HG03135 (cell line): Measurements from ENCODE around the gene PTPRK.

ENCODE experiments used
- ATAC-seq: cut with Tn5 transposase; IDR thresholded peaks from one replicate; pipeline ENCODE4 v1.9.1; 2021; ENCODE audit warnings: mild to moderate bottlenecking, moderate library complexity; ENCODE audit not compliant: unreplicated experiment

The PTPRK gene

DNA sequence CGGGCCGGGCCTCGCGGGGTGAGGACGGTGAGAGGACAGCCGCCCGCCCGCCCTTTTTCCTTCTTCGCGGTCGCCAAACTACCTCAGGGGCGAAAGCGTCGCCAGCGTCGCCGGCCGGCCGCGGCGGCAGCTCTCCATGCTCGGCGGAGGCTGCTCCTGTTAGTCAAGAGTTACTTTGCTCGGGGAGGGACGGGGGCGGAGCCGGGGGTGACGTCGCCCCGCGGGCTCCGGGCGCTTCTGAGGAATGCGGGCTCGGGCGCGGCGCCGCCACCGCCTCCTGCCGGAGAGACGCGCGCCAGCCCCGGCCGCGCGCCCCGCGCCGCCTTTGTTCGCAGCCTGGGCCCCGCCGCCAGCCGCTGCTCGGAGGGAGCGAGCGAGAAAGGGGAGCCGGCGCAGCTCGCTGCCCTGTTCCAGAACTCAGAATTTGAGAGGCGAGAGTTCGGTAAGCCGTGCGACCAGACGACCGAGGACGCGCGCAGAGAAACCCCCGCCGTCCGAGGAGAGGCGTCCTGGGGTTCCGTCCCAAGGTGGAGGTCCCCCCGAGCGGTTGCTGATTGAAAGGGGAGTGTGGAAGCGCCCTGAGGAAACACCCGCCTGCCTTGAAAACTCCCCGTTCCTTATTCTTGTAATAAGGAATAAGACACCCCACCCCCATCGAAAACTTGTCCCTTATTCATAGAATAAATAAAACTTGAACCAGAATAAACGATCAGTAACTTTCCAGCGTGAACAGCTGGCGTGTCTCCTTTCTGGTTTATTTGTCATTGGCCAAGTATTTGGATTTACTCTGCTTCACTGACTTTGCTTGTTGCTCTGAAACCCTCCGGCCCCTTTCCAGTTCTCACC, at the start of gene PTPRK:
PTPRK (minus strand) TSS at position 164 of the 846 bp plus-strand sequence. CDS start 241 bp downstream, outside the sequence.
- peak; percentile 88 for ATAC-seq

DNA sequence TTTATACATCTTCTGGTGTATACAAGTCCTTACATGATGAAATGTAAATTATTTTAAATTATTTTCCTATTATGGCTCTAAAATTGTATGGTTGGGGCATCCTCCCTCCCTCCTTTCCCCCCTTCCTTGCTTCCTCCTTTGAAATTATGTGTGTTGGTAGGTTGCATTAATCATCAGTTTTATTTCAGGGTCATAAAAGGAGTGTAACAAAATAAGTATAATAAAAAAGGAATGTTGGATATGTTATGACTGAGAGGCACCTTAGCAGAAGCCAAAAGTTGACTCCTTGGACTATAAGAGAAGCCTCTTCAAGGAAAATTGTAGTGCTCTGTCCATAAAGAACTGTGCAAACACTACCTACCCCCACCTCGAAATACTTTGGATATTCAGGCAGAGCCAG, 46.6 kb upstream of the PTPRK start:
- no peak for ATAC-seq

DNA sequence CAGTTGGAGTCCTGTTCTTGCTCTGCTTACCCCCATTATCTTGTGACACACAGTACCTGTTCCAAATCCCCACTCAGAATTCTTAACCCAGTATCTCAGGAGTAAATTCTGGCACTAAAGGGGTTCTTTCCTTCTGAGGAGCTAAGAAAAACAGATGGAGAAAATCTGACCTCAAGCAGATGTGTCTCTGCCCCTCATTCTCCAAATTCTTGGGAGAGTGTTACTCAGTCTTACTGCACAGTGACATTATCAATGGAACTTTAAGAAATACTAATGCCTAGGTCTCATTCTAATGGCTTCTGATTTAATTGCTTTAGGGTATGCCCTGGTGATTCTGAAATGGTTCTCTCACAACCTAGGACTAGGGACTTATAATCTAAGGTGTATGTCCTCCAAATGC, 40.6 kb upstream of the PTPRK start:
- no peak for ATAC-seq

DNA sequence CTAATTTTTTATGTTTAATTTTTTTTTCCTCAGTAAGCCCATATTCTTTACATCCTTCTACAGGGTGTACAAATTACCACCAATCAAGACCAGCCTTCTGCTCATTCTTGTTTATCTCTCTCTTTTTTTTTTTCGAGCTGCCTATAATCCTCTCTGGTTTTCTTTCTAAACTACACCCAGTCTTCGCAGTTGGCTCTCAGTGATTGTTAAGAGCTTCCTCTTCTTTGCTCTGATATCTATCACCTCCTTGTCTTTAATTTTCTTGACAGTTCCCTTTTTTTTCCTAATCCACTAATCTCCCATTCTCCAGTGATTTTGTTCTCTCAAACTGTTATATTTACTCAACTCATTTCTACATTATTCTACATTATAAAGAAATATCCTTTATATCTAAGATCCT, 38.5 kb upstream of the PTPRK start:
- ATAC-seq: no peak

DNA sequence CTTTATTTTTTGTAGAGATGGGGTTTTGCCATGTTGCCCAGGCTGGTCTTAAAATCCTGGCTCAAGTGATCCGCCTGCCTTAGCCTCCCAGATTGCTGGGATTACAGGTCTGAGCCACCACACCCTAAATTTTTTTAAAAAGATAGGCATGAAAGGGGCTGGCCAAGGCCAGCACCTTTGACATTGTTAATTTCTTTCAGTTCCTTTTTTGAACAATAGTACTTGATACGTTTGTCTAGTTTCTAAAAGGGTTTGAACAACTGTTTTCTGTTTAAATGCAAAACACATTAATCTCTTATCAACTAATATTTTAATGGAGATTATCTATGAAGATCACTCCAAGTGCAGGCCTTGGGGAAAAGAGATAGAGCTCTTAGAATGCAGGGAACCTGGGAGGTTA, 37.6 kb upstream of the PTPRK start:
- no peak for ATAC-seq

DNA sequence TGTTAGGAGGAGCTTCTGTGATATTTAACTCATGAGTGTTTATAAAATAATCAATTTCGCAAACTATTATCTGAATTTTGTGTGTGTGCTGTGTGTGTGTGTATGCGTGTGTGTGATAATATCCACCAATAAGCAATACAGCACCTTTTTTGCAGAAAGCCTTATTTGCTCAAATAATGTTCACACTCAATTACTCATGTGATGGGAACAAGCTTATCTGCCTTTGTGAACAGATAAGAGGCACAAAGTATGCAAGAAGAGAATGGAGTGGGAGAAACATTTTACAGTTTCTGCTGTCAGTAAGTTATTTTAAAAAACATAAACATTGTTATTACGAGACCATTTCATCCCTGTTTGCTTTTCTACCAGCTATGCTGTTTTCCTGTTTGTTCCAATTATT, 36.7 kb upstream of the PTPRK start:
- ATAC-seq: no peak

DNA sequence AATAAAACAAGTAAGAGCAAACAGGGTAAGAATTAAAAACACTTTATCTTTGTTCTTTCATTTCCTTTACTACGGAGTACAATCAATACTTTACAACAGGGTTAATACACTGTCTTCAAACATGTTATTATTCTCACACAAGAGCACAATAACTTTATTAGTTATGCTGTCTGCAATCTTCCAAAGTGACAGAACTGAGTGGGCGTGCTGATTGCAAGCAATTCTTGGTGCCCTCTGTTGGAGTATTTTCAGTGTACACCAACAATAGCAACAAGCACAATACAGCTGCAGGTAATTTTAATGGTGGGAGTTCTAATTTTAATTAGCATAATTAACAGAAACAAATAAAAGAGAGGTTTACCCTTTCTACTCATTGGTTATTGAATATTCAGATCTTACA, 33.9 kb upstream of the PTPRK start:
- no peak for ATAC-seq

DNA sequence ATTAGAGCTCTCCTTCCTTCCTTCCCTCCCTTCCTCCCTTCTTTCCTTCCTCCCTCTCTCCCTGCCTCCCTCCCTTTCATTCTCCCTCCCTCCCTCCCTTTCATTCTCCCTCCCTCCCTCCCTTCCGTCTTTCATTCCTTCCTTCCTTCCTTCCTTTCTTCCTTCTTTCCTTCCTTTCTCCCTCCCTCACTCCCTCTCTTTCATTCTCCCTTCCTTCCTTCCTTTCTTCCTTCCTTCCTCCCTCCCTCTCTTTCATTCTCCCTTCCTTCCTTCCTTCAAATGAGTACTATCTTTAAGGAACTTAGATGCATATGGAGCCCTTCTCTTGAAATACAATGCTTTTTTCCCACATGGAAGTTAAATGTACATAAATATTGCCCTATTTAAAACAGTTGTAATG, 20.9 kb upstream of the PTPRK start:
- ATAC-seq: no peak

DNA sequence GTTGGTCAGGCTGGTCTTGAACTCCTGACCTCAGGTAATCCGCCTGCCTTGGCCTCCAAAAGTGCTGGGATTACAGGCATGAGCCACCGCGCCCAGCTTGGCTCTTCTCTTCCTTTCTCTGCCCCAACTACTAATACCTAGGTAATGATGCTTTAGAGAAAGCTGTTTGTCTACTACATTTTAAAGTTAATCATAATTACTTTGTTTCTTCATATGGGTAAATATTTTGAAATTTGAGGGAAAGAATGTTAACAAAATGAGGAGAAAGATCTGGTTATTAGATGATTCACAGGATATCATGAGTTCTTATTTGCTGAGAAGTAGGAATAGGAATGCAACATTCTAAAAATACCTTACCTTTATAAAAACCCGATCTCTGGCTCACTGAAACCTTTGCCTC, 18.4 kb upstream of the PTPRK start:
- no peak for ATAC-seq

DNA sequence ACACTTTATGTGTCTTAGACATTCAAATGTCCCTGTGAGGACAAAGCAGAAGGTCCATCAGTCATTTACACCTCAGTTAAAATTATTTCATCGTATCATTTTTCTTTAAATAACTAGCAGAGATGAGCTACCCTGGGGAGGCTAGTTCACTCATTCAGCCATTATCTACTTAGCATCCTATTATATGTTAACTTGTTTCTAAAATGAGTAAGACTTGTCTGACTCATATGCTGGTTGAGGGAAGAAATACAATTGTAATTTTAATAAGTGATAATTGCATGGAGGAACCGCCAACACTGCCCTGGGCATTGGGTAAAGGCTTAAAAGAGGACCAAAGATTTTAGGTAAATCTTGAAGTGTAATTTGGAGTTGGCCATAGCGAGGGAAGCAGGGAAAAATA, 12.4 kb upstream of the PTPRK start:
- ATAC-seq: no peak

DNA sequence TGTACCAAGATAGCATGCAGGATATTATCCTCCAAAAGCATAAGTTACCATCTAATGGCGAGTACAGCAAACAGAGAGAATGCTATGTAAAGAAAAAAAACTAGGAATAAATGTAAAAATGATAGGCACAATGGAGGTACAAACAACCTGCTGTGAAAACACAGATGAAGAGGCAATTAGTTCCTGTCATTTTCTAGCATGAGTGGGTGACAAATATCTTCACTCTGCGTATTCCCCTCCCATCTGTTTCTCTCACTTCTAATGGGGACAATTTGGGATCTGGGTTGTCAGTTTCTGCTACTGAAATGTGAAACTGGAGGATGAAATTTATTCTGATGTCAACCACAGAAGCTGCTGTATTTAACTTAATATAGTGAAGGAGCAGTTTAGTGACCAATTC, 11.7 kb upstream of the PTPRK start:
- no peak for ATAC-seq

DNA sequence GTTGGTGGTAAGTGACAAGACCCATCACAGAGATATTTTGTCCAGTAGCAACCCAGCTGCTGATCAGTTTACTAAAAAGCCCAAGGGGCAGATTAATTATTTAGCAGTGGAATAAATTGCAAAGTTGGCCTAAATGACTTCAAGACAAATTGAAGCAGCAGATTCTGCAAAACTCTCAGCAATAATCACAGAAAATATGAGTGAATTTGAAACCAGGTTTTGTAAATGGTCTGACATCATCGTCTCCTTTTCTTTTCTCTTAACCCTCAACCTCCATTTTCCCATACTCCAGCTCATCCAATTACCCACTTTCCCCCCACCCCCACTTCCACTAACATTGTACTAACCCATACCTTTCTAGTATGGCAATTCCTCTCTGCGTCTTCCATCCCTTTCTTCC, 11.3 kb upstream of the PTPRK start:
- no peak for ATAC-seq

DNA sequence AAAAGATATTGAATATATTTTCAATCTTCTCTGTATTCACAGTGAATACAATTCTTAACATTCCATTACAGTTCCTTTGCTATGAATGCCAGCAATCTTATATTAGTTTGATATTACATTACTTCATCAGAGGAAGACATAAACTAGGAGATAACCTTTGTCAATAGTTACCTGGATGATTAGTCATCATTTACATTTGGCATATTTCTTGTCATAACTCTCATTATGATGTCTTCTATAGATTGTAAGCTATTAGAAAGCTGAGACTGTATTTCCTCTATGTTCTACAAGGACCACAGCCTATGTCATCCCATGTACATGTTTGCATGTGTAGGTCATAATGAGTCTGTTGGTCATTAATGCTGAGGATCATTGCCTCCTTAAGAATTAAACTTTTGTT, 7.8 kb upstream of the PTPRK start:
- ATAC-seq: no peak

DNA sequence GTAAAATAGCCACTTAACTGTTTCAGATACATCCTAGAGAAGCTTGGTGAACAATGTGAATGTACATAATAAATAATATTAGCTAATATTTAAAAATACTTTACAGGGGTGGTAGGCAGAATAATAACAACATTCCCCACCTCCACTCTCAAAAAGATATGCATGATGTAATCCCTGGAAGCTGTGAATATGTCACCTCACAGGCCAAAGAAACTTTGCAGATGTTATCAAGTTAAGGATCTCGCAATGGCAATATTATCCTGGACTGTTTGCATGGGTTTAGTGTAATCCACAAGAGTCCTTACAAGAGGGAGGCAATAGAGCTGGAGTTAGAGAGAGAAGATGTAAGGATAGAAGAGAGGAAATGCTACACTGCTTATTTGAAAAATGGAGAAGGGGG, 7.0 kb upstream of the PTPRK start:
- no peak for ATAC-seq

DNA sequence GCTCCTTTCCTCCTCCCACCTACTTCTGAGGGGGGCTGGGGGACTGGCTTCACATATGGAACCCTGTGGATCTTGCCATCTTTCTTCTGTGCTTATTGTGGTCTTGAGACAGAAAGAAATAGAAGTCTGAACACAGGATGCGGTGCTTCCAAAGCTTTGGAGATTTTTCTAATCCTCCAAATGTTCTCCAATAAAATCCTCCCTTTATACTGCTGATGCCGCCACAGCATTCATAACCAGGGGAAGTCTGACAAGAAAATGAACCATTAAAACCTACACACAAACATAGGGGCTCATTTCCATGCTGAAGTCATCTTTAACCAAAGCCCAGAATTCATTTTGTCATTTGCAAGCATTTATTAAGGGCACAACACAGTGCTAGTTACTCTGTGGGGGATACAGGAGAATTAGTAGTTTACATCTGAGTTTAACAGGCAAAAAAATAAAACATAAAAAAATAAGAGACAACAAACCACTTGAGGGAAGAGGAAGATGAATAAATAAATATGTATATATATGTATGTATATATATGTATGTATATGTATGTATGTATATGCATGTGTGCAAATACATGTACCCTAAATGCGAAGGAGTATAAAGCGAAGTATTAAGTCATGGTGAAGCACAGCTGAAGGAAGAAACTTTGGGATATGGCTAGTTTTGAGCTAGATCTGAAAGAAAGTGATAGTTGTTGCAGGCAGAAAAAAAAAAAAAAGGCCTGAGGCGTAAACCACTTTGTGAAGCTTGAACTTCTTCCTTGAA, 5.9 kb upstream of the PTPRK start:
- ATAC-seq: no peak

DNA sequence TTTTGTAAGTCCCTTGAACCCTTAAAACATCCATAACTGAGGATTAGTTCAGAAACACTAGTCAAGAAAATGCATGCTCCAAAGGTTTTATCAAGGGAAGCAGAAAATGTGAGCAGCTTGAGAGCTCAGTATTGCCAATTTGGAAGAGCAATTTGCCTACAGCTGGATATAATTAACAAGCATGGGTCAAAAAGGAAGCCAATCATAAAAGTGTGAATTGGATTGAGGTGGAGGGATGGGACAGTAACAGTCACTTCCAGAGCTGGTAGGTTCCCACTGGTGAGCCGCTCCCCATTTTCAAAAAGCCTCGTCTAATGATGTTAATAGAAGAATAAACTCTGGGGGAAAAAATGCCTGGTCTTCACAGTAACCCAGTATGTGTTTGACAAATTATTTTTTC, 5.0 kb upstream of the PTPRK start:
- no peak for ATAC-seq

DNA sequence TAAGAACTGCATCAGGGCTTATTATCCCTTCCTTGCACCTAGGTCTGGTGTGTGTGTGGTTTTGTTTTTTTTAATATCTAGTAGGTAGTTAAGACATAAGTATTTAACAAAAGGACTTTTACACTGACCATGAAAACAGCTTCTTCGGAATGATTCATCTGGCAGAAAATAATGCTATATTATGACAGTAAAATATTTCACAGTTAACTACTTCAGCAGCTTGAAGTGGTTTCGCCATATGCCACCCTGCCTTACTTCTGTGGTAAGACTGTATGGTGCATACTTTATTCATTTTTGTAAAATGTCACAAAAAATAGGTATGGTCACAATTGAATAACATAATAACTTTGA, 858 bp upstream of the PTPRK start:
- ATAC-seq: no peak

DNA sequence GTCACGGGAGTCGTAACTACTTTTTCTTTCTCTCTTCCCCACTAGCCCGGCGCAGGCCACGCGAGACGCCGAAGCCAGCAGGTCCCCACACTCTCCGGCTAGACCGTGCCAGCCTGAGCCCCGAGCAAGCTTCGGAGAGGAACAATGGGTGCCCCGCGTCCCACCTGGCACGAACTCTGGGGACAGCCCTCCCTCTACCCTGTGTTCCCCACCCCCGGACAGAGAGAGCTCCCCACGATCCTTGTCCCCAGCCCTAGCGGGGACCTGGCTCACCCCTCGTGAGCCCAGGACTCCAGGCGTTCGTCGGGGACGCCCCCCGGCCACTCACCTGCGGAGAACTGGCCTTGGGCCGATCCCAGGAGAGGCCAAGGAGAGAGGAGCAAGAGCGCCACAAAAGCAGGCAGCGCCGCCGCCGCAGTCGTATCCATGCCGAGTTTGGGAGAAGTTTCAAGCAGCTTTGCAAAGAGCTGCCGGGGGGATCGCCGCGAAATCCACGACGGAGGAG, 416 bp downstream of the PTPRK start:
- ATAC-seq: peak; percentile 26

DNA sequence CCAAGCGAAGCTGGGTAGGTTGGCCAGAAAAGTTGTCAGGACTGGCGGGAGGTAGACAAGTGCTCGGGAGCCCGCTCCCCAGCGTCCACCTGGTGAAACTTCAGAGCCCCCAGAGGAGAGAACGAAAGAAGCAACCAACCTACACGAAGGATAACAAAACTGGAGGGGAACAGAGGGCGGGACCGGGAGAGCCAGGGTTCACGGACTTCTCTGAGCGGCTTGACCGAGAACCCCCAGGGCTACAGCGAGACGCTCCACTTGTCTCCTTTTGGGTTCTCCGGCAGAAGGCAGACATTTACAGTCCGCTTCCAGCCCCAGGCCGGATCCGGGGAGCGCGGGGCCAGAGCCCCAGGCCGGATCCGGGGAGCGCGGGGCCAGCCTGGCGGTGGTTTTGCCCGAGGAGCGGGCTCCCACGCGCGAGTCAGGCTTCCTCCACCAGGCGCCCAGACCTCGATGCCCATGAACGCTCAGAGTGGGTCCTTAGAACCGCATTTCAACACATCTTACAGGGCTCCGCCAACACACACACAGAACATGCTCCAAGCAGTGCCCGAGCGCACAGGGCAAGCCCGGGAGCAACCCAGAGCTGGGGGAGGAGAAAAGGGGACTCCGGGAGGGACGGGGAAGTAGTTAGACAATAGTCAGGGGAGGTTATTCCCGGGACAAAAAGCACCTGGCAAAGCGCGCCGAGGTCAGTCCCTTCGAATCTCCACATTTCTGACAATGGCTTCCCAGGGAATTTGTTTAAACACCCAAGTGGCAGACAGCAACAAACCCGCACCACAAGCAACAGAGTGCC, 1.1 kb downstream of the PTPRK start:
- ATAC-seq: no peak

DNA sequence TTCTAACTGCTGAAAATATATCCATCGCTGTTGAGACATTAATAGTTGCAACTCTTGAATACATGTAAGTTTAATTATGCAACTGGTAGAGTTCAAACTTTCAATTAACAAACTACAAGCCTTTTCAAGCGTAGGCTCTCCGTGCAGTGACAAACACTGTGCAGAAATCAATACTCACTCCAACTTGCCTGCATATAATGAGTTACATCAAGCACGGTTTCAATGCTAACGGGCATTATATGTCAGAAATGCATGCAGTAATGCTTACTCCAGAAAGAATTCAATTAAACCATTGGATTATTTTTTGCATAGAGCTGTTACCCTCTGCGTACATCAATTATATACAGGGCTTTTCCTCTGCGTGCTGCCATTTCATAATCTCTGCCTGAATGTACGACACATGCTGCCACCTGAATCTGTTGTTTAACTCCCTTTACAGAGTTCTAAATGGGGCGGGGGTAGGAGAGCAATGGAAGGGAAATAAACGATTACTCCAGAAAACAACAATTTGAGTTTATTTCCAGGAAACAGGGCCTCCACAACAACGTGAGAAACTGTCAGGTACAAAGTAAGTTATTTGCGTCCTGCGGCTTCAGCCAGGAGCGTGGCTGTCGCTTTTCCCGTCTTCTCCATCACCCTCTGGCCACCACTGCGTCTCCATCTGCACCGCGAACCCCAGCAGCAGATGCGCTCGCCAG, 1.8 kb downstream of the PTPRK start:
- no peak for ATAC-seq

DNA sequence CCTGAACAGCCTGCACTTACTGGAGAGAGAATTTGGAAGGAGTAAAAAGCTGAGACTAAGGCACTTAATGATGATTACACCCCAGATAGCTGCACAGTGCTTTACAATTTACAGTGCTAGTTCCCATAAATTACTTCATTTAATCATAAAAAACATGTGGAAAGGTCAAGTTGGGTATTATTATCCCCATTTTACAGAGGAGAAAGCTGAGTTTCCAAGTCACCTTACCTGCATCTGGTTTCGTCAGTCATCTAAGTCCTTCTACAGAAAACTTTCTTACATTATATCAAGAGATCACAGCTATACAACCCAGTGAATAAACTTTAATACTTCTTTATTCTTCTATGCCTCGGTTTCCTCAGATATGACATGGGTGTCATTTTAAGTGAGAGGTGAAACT, 3.3 kb downstream of the PTPRK start:
- ATAC-seq: no peak
